PC-3 (cell line): ENCODE measurements around the gene ARPIN. TPM values are rescaled to one million over a fixed set of nuclear protein-coding genes. Genes with fewer than 3 reads are reported as not detected.
A peak's percentile ranks its signal among the peaks of the same experiment; 100 is the strongest.

ENCODE experiments used
- ATAC-seq: fragments of 200-7000 bp; cut with Tn5 transposase; 2 replicates; pipeline ENCODE4 v1.9.1; 2020; ENCODE audit warnings: mild to moderate bottlenecking, moderate library complexity
- BruUV-seq: library from RNA; stranded (reverse); fragments of 400-500 nt; replicated peaks from 2 replicates; lab custom pipeline; 2021; lab: Mats Ljungman, UMichigan
- CTCF ChIA-PET: fragments of 300-600 bp; sonication (Branson Sonifier 250); formaldehyde crosslinking; loops from one replicate; lab custom pipeline; 2022; ENCODE audit warnings: antibody characterized with exemption; lab: Charles Lee
- POLR2A ChIA-PET: fragments of 300-600 bp; sonication (Branson Sonifier 250); formaldehyde crosslinking; loops from one replicate; lab custom pipeline; 2022; ENCODE audit warnings: antibody characterized with exemption; ENCODE audit not compliant: unreplicated experiment; lab: Charles Lee
- DNase-seq: peaks from one replicate; pipeline ENCODE4 v3.0.0-alpha.2; 2015
- H2AFZ ChIP-seq: fragments of 300-600 bp; sonication (generic); 2 replicates; pipeline ENCODE4 v1.6.0; 2016; ENCODE audit warnings: antibody characterized with exemption, low read length
- H3F3A ChIP-seq: fragments of 300-600 bp; sonication (generic); one replicate; pipeline ENCODE4 v1.6.0; 2017; ENCODE audit warnings: antibody characterized with exemption, low read length, control low read depth, mild to moderate bottlenecking; ENCODE audit not compliant: unreplicated experiment
- H3K27ac ChIP-seq: fragments of 300-600 bp; sonication (generic); 2 replicates; pipeline ENCODE4 v1.5.1; 2016; ENCODE audit warnings: mild to moderate bottlenecking, low read length
- H3K27me3 ChIP-seq: fragments of 300-600 bp; sonication (generic); 2 replicates; pipeline ENCODE4 v1.6.1; 2016; ENCODE audit warnings: low read length, mixed read lengths
- H3K36me3 ChIP-seq: fragments of 300-600 bp; sonication (generic); 2 replicates; pipeline ENCODE4 v1.6.1; 2016; ENCODE audit warnings: low read depth, mixed run types, low read length, mixed read lengths
- H3K4me1 ChIP-seq: fragments of 300-600 bp; sonication (generic); 2 replicates; pipeline ENCODE4 v1.5.1; 2016; ENCODE audit warnings: low read length; ENCODE audit not compliant: insufficient read depth
- H3K4me2 ChIP-seq: fragments of 300-600 bp; sonication (generic); 2 replicates; pipeline ENCODE4 v1.6.0; 2016; ENCODE audit warnings: low read length
- H3K4me3 ChIP-seq: fragments of 300-600 bp; sonication (generic); 2 replicates; pipeline ENCODE4 v1.5.1; 2016; ENCODE audit warnings: mild to moderate bottlenecking, low read length, mixed read lengths
- H3K79me2 ChIP-seq: fragments of 300-600 bp; sonication (generic); 2 replicates; pipeline ENCODE4 v1.6.1; 2017; ENCODE audit warnings: low read length, mixed read lengths
- H3K9ac ChIP-seq: fragments of 300-600 bp; sonication (generic); 2 replicates; pipeline ENCODE4 v1.6.0; 2016; ENCODE audit warnings: mild to moderate bottlenecking, low read length
- H3K9me2 ChIP-seq: fragments of 300-600 bp; sonication (generic); replicated peaks from 2 replicates; pipeline ENCODE4 v1.6.1; 2016; ENCODE audit warnings: mixed run types, low read length, mixed read lengths
- H3K9me3 ChIP-seq: fragments of 300-600 bp; sonication (generic); 2 replicates; pipeline ENCODE4 v1.6.1; 2016; ENCODE audit warnings: low read length, mixed read lengths
- H4K20me1 ChIP-seq: fragments of 300-600 bp; sonication (generic); 2 replicates; pipeline ENCODE4 v1.6.1; 2016; ENCODE audit warnings: low read length, mixed read lengths
- CTCF ChIP-seq: fragments of 300-600 bp; sonication (generic); conservative IDR thresholded peaks from 2 replicates; pipeline ENCODE4 v1.5.1; 2017; ENCODE audit warnings: antibody characterized with exemption, low read depth, mild to moderate bottlenecking, low read length
- EZH2 ChIP-seq: fragments of 300-600 bp; sonication (generic); IDR thresholded peaks from one replicate; pipeline ENCODE4 v1.6.1; 2017; ENCODE audit warnings: antibody characterized with exemption, mild to moderate bottlenecking, low read length; ENCODE audit not compliant: unreplicated experiment
- EZH2phosphoT487 ChIP-seq: fragments of 300-600 bp; sonication (generic); IDR thresholded peaks from 2 replicates; pipeline ENCODE4 v1.6.1; 2018; ENCODE audit warnings: mild to moderate bottlenecking, antibody characterized with exemption, low read length, borderline replicate concordance
- intact Hi-C: fragments of 100-400 bp; cut with micrococcal nuclease; formaldehyde crosslinking; loops from 2 replicates; pipeline ENCODE4 v1.9.0; 2023
- total RNA-seq: library from RNA; depleted of rRNA; stranded (reverse); fragments of >200 nt; gene quantifications from 2 replicates; pipeline ENCODE4 v1.2.3, GENCODE V29; 2014

Gene ARPIN
- total RNA-seq, 1 experiment from 2014 or later: 8.0 TPM

GRCh38 chr15:89860431-89860830 lies 52.3 kb downstream of the ARPIN start:
- ATAC-seq (no peak), DNase-seq (no peak)
- ChIA-PET POLR2A (no interaction called here), CTCF (no interaction called here)
- H3K4me2 ChIP-seq: no peak overlapping the region
- H3K4me1 ChIP-seq: peaks cover 19% of the 10 kb centered on the region
- H3K4me3 ChIP-seq: no peak overlapping the region
- H4K20me1 ChIP-seq: no peaks in the 10 kb centered on the region
- no TSS peak for BruUV-seq
- H3K27me3 ChIP-seq: no peaks in the 10 kb centered on the region
- H3K9me2 ChIP-seq: no peaks in the 10 kb centered on the region
- no peaks in the 10 kb centered on the region for H3F3A ChIP-seq
- H3K27ac ChIP-seq: no peak overlapping the region
- no peak overlapping the region for H2AFZ ChIP-seq
- TF ChIP-seq EZH2 (no peak), CTCF (no peak), EZH2phosphoT487 (no peak)
- no peaks in the 10 kb centered on the region for H3K9me3 ChIP-seq
- peaks cover 39% of the 10 kb centered on the region for H3K36me3 ChIP-seq
- no peak overlapping the region for H3K9ac ChIP-seq
- intact Hi-C loops: no loop called here
- H3K79me2 ChIP-seq: no peaks in the 10 kb centered on the region

GRCh38 chr15:89858661-89859458 lies 53.9 kb downstream of the ARPIN start:
- Histone ChIP-seq H3K36me3 (peaks cover 39% of the 10 kb centered on the region), H3K4me1 (peaks cover 19% of the 10 kb centered on the region), H3K27me3 (no peaks in the 10 kb centered on the region), H3K4me3 (no peak overlapping the region), H3K9me3 (no peaks in the 10 kb centered on the region), H2AFZ (no peak overlapping the region), H3K27ac (peak overlapping the region; percentile 72), H3F3A (no peaks in the 10 kb centered on the region), H3K4me2 (peak overlapping the region; percentile 54; the same call in 1 of the 2 replicates), H3K9ac (no peak overlapping the region), H3K9me2 (no peaks in the 10 kb centered on the region), H4K20me1 (no peaks in the 10 kb centered on the region), H3K79me2 (no peaks in the 10 kb centered on the region)
- ATAC-seq (peak; percentile 82), DNase-seq (peak; percentile 62)
- BruUV-seq: no TSS peak
- intact Hi-C loops: no loop called here
- CTCF ChIA-PET: no interaction called here
- TF ChIP-seq CTCF: no peak
- no peak for TF ChIP-seq EZH2
- TF ChIP-seq EZH2phosphoT487: no peak
- POLR2A ChIA-PET: interaction anchor here (0.6 kb wide), 1 partner anchor 34 kb away, joined by 3 read pairs; no protein-coding TSS in a partner anchor

GRCh38 chr15:89857673-89858072 lies 55.1 kb downstream of the ARPIN start:
- Histone ChIP-seq H3K4me2 (no peak overlapping the region), H3K9ac (no peak overlapping the region), H3F3A (peaks cover 3% of the 10 kb centered on the region), H3K27me3 (no peaks in the 10 kb centered on the region), H3K27ac (peak overlapping the region; percentile 67), H3K9me3 (no peaks in the 10 kb centered on the region), H3K36me3 (peaks cover 30% of the 10 kb centered on the region), H3K4me1 (peaks cover 24% of the 10 kb centered on the region), H3K9me2 (no peaks in the 10 kb centered on the region), H3K4me3 (no peak overlapping the region), H2AFZ (no peak overlapping the region), H3K79me2 (no peaks in the 10 kb centered on the region), H4K20me1 (no peaks in the 10 kb centered on the region)
- ATAC-seq (no peak), DNase-seq (no peak)
- no peak for TF ChIP-seq EZH2phosphoT487
- no peak for TF ChIP-seq CTCF
- TF ChIP-seq EZH2: no peak
- intact Hi-C loops: no loop called here
- ChIA-PET POLR2A (no interaction called here), CTCF (no interaction called here)
- no TSS peak for BruUV-seq
